RWPE1 (cell line): ENCODE measurements around the gene C11orf98.
"Not testable (repeated sequence)": the region's sequence is repeated elsewhere in the genome, so short reads cannot be mapped to it uniquely, and the experiment has no call there.

Source experiments
- CTCF ChIA-PET: fragments of 350-600 bp; sonication (Branson Sonifier 250); formaldehyde crosslinking; extraction: SDS; loops from one replicate; lab custom pipeline; 2021; lab: Yijun Ruan, JAX
- POLR2A ChIA-PET: fragments of 400-600 bp; formaldehyde crosslinking; extraction: SDS; loops from one replicate; lab custom pipeline; 2020; ENCODE audit warnings: antibody characterized with exemption; ENCODE audit not compliant: low non-redundant PET; lab: Yijun Ruan, JAX
- DNase-seq: peaks from one replicate; pipeline ENCODE4 v3.0.0; 2012; ENCODE audit warnings: low spot score
- H3K27ac ChIP-seq: fragments of 450-650 bp; 2 replicates; pipeline ENCODE4 v1.5.1; 2017
- CTCF ChIP-seq: fragments of 450-650 bp; conservative IDR thresholded peaks from 2 replicates; pipeline ENCODE4 v1.5.1; 2017; ENCODE audit warnings: low read depth, mild to moderate bottlenecking

The C11orf98 gene

DNA sequence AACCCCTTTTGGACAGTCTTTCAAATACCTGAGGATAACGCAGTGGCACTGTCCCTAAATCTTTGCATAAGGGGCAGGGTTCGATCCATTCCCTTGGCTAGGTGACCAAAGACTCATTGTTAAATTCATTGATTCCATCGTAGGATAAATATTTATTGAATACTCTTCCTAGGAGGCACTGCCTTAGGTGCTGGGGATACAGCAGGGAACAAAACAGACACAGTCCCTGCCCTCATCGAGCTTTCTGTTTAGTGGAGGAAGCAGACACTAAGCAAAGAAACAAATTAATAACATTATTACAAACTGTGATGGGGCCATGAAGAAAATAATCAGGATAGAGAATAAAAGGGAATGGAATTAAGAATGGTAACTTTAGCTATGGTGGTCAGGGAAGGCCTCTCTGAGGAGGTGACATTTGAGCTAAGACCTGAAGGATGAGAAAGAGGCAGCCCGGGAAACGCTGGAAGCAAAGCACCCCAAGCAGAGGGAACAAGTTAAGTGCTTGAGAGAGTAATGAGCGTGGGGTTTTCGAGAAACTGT is 43.9 kb downstream of the C11orf98 start:
- peak overlapping the region; percentile 98 for H3K27ac ChIP-seq
- ChIA-PET POLR2A (interaction anchor here (0.6 to 3.1 kb wide), 4 partner anchors 20 to 44 kb away, joined by 4 to 13 read pairs (median 12); partner anchors contain the start of genes C11orf98, CSKMT, MTA2 and TUT1), CTCF (interaction anchor here (0.6 kb wide), 1 partner anchor 24 kb away, joined by 4 read pairs; no protein-coding TSS in a partner anchor)
- DNase-seq = no peak
- TF ChIP-seq CTCF = no peak

DNA sequence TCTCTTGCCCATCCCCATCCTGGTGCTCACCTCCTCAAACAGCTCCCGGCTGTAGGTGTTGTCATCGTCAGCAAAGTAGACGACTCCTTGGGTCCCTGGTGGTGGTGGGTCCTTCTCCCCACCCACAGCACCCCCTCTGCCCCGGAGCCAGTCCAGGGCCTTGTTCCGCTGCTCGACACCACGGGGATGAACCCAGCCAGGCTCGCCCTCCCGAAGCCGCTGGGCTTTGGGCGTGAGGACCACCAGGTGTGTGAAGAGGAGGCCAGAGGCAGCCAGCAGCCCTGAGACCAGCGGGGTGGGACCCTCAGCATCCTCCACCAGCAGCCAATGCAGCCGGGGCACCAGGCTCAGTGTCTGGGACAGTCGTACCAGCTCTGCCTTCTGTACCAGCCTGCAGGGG is 48.1 kb downstream of the C11orf98 start:
- CTCF ChIA-PET, POLR2A ChIA-PET, DNase-seq: not testable (repeated sequence)
- peak overlapping the region; percentile 98 for H3K27ac ChIP-seq

DNA sequence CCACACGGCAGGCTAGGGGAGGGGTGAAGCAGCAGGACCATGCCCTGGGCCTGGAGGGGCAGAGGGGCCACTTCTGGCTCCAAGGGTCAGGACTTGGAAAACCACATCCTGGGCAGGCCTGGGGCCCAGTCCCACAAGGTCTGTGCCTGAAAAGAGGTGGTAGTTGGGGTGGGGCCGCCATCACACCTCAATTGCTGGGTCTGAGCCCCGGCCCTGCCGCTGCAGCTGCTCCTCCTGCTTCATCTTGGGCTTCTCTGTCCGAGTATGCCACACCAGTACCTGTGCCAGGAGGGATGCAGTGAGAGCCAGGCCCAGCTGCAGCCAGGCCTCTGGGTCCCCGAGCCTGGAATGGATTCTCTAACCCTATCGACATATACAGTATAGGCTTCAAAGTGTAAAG is 49.5 kb downstream of the C11orf98 start:
- ChIA-PET CTCF (interaction anchor here (0.6 to 0.7 kb wide), 2 partner anchors 144 to 1286 kb away, joined by 3 to 4 read pairs; no protein-coding TSS in a partner anchor), POLR2A (no interaction called here)
- TF ChIP-seq CTCF = no peak
- H3K27ac ChIP-seq = peak overlapping the region; percentile 98
- no peak for DNase-seq

- TF ChIP-seq CTCF = no peak
- no peak for DNase-seq
- ChIA-PET POLR2A (interaction anchor here (0.8 kb wide), 1 partner anchor 23 kb away, joined by 3 read pairs; no protein-coding TSS in a partner anchor), CTCF (no interaction called here)
- peak overlapping the region; percentile 98 for H3K27ac ChIP-seq
Measured at GRCh38 chr11:62614275-62614674, 50.7 kb downstream of the C11orf98 start.

- ChIA-PET CTCF (interaction anchor here (0.6 kb wide), 1 partner anchor 55 kb away, joined by 3 read pairs; no protein-coding TSS in a partner anchor), POLR2A (interaction anchor here (0.6 to 0.9 kb wide), 2 partner anchors 9 to 40 kb away, joined by 3 to 4 read pairs; partner anchors contain the start of genes B3GAT3 and INTS5)
- TF ChIP-seq CTCF = no peak
- peak overlapping the region; percentile 98 for H3K27ac ChIP-seq
- DNase-seq = no peak
Measured at GRCh38 chr11:62613291-62613778, 51.7 kb downstream of the C11orf98 start.
